HL-60 (cell line): ENCODE measurements around the gene CFAP100.

Experiments used
- CTCF ChIP-seq: IDR thresholded peaks from one replicate; pipeline ENCODE4 v1.5.1; 2011; ENCODE audit warnings: low read length, control low read depth, inconsistent platforms; ENCODE audit not compliant: insufficient read depth
- GABPA ChIP-seq: IDR thresholded peaks from 2 replicates; pipeline ENCODE4 v1.6.1; 2012; ENCODE audit warnings: low read depth
- POLR2AphosphoS5 ChIP-seq: IDR thresholded peaks from 2 replicates; pipeline ENCODE4 v1.6.1; 2012; ENCODE audit warnings: low read depth
- REST ChIP-seq: IDR thresholded peaks from 2 replicates; pipeline ENCODE4 v1.6.1; 2012; ENCODE audit warnings: low read depth; ENCODE audit not compliant: insufficient replicate concordance
- SPI1 ChIP-seq: IDR thresholded peaks from 2 replicates; pipeline ENCODE4 v1.6.1; 2012; ENCODE audit warnings: low read depth, mild to moderate bottlenecking, borderline replicate concordance

GRCh38 chr3:126414961-126415660, 20.4 kb downstream of the CFAP100 start:
- TF ChIP-seq CTCF (no peak), REST (no peak), POLR2AphosphoS5 (no peak), GABPA (no peak), SPI1 (no peak)
